ENCODE measurements around the gene DNAJC4.

The DNAJC4 gene

DNA sequence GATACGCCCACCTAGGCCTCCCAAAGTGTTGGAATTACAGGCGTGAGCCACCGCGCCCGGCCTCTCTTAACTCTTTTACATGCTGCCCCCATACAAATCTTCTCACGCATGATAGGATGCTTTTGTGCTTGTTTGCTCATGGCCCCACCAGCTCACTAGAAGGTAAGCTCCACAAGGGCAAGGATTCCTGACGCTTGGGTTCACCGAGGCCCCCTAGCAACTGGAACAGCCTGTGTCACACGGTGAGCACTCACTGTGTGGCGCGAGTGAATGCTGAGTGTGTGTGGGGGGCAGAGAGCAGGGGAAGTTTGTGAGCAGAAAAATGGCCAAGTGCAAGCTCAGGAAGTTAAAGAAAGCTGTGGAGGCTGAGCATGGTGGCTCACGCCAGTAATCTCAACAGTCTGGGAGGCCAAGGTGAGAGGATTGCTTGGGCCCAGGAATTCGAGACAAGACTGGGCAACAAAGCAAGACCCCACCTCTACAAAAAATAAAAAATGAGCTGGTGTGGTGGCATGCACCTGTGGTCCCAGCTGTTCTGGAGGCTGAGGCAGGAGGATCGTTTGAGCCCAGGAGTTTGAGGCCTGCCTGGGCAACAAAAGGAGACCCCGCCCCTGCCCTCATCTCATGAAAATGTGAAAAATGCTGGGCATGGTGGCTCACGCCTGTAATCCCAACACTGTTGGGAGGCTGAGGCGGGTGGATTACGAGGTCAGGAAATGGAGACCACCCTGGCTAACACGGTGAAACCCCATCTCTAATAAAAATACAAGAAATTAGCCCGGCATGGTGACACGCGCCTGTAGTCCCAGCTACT is 51.8 kb downstream of the DNAJC4 start:
- Histone ChIP-seq H3K27me3 (ENCODE audit: control insufficient read depth, insufficient read depth, low read length) (no peaks in the 10 kb centered on the region), H3K9me3 (ENCODE audit: control insufficient read depth, low read depth, low read length) (no peaks in the 10 kb centered on the region), H3K4me1 (ENCODE audit: control insufficient read depth, low read depth, low read length) (peaks cover 3% of the 10 kb centered on the region), H3K4me3 (ENCODE audit: low read length) (no peak overlapping the region), H3K36me3 (ENCODE audit: control insufficient read depth, low read depth, low read length) (no peaks in the 10 kb centered on the region), H3K9ac (ENCODE audit: low read length) (no peak overlapping the region), H3K27ac (ENCODE audit: low read length) (no peak overlapping the region)

DNA sequence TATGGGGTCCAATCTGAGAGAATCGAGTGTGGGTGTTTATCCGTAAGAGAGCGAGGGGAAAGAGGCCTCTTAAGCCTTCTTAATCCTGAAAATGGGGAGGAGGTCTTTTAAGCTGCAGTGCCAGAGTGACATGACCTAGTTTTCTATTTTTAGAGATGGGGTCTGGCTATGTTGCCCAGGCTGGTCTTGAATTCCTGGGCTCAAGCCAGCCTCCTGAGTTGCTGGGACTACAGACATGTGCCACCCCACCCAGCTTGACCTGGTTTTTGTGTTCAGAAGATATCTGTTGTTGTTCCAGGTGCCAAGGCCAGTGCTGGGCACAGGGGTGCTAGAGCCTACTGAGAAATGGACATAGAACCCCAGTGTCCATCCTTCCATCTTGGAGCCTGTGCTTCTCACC is 52.7 kb downstream of the DNAJC4 start:
- Histone ChIP-seq H3K27ac (ENCODE audit: low read length) (no peak overlapping the region), H3K27me3 (ENCODE audit: control insufficient read depth, insufficient read depth, low read length) (no peaks in the 10 kb centered on the region), H3K36me3 (ENCODE audit: control insufficient read depth, low read depth, low read length) (no peaks in the 10 kb centered on the region), H3K9ac (ENCODE audit: low read length) (no peak overlapping the region), H3K9me3 (ENCODE audit: control insufficient read depth, low read depth, low read length) (no peaks in the 10 kb centered on the region), H3K4me3 (ENCODE audit: low read length) (no peak overlapping the region), H3K4me1 (ENCODE audit: control insufficient read depth, low read depth, low read length) (peaks cover 3% of the 10 kb centered on the region)
